CD4-positive, alpha-beta memory T cell (primary cell): ENCODE data around the gene PSG4. TPM values are rescaled to one million over a fixed set of nuclear protein-coding genes. Genes with fewer than 3 reads are reported as not detected.
A peak's percentile ranks its signal among the peaks of the same experiment; 100 is the strongest.
"Not testable (repeated sequence)": the region's sequence is repeated elsewhere in the genome, so short reads cannot be mapped to it uniquely, and the experiment has no call there.

Source experiments
- CTCF ChIA-PET: fragments of 350-600 bp; sonication (Branson Sonifier 250); formaldehyde crosslinking; loops from one replicate; lab custom pipeline; 2021; ENCODE audit warnings: inconsistent platforms; ENCODE audit not compliant: partially characterized antibody; lab: Charles Lee
- POLR2A ChIA-PET: fragments of 350-600 bp; sonication (Branson Sonifier 250); formaldehyde crosslinking; loops from one replicate; lab custom pipeline; 2021; ENCODE audit not compliant: partially characterized antibody; lab: Charles Lee
- DNase-seq, 5 donors: peaks; one replicate each; pipeline versions ENCODE4 v3.0.0 to v3.0.0-alpha.2; 2020 to 2022; ENCODE audit warnings: mixed read lengths in 1 of 5
- H3K27ac ChIP-seq: one replicate; pipeline ENCODE4 v1.7.0; 2013; ENCODE audit warnings: low read depth, low read length
- H3K27me3 ChIP-seq: 2 replicates; pipeline ENCODE4 v1.7.0; 2013; ENCODE audit warnings: mild to moderate bottlenecking, low read length, moderate library complexity; ENCODE audit not compliant: insufficient read depth
- H3K36me3 ChIP-seq: 2 replicates; pipeline ENCODE4 v1.7.0; 2013; ENCODE audit warnings: mild to moderate bottlenecking, low read length, moderate library complexity; ENCODE audit not compliant: insufficient read depth
- H3K4me1 ChIP-seq: 2 replicates; pipeline ENCODE4 v1.7.0; 2013; ENCODE audit warnings: mild to moderate bottlenecking, low read length, moderate library complexity; ENCODE audit not compliant: insufficient read depth
- H3K4me3 ChIP-seq, 2 donors: one replicate each; pipeline ENCODE4 v1.7.0; 2013; ENCODE audit warnings: low read length in 2 of 2, mild to moderate bottlenecking in 1 of 2
- H3K9me3 ChIP-seq, 2 donors: one replicate each; pipeline ENCODE4 v1.7.0; 2013; ENCODE audit warnings: low read length in 2 of 2, control low read depth in 1 of 2; ENCODE audit not compliant: control insufficient read depth in 1 of 2
- H3K27ac Mint-ChIP-seq, 7 donors: one replicate each; pipeline ENCODE4 v1.8.0; 2020 to 2021; ENCODE audit warnings: mixed read lengths in 7 of 7, mild to moderate bottlenecking in 6 of 7, inconsistent platforms in 3 of 7, moderate library complexity in 3 of 7
- H3K27me3 Mint-ChIP-seq, 2 donors: one replicate each; pipeline ENCODE4 v1.8.0; 2020 to 2021; ENCODE audit warnings: mixed read lengths in 2 of 2
- H3K36me3 Mint-ChIP-seq, 2 donors: one replicate each; pipeline ENCODE4 v1.8.0; 2020 to 2021; ENCODE audit warnings: mixed read lengths in 2 of 2, inconsistent platforms in 1 of 2, mild to moderate bottlenecking in 1 of 2
- H3K4me1 Mint-ChIP-seq, 4 donors: one replicate each; pipeline ENCODE4 v1.8.0; 2020 to 2021; ENCODE audit warnings: mixed read lengths in 4 of 4, mild to moderate bottlenecking in 1 of 4
- H3K4me3 Mint-ChIP-seq, 8 donors: one replicate each; pipeline ENCODE4 v1.8.0; 2020 to 2021; ENCODE audit warnings: mixed read lengths in 8 of 8, mild to moderate bottlenecking in 7 of 8, moderate library complexity in 6 of 8, inconsistent platforms in 3 of 8
- H3K9me3 Mint-ChIP-seq, 8 donors: one replicate each; pipeline ENCODE4 v1.8.0; 2020 to 2021; ENCODE audit warnings: mixed read lengths in 8 of 8, mild to moderate bottlenecking in 5 of 8, inconsistent platforms in 3 of 8, moderate library complexity in 1 of 8
- intact Hi-C: fragments of 100-400 bp; cut with micrococcal nuclease; formaldehyde crosslinking; loops from one replicate; pipeline ENCODE4 v1.15.1; 2023
- polyA plus RNA-seq, 2 donors: library from polyadenylated mRNA; unstranded; fragments of 300-500 nt; fragmentation: Illumina TruSeq; gene quantifications; one replicate each; pipeline ENCODE4 v1.2.3, GENCODE V29; 2021
- total RNA-seq, 2 experiments: library from RNA; stranded (reverse); gene quantifications; one replicate each; pipeline ENCODE4 v1.2.3, GENCODE V29; 2021

Gene PSG4
- total and polyA plus RNA-seq, 4 experiments from 2014 or later, result not detected

DNA sequence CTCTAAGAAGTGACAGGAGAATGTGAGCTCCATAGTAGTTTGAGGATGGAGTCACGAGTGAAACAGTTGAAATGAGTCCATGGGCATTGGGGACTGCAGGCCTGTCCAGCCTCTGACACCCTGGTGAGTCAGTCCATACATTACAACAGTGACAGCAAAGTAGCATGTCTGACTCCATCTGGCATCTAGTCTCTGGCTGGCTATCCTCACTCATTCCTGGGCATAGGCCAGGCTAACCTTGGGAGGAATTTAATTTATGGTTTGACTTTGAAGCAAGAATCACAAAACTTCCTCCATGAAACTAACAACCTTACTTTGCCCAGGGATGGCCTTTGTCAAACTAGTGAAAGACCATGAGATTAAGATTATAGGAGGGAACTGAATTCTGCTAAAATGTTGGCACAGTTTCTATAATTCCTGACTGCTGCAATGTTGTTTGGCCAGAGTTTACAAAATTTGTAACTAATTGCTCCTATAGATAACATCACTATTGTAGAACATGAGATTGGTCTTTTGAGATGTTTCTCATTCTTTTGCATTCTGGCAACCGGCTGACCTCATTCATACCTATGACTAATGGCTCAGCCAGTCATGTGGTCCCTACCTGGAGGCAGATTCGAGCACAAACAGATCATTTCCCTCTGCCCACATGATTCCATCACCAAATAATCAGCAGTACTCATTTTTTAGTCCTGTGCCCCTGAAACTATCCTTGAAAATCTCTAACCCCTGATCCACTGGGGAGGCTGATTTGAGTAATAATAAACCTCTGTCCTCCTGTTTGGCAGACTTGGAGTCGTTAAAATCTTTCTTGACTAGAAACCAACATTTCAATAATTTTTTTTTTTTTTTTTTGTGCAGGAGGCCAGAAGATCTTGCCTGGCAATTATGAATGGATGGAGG is 23.3 kb downstream of the PSG4 start:
- H3K4me1 Mint-ChIP-seq, H3K27ac Mint-ChIP-seq, DNase-seq, H3K4me1 ChIP-seq, H3K27me3 ChIP-seq, H3K27ac ChIP-seq, H3K36me3 Mint-ChIP-seq, H3K4me3 Mint-ChIP-seq, CTCF ChIA-PET, H3K36me3 ChIP-seq, H3K4me3 ChIP-seq, intact Hi-C loops, H3K9me3 Mint-ChIP-seq, H3K9me3 ChIP-seq, POLR2A ChIA-PET: not testable (repeated sequence)
- peaks cover 2 to 15% of the 10 kb centered on the region in 2 donors for H3K27me3 Mint-ChIP-seq

DNA sequence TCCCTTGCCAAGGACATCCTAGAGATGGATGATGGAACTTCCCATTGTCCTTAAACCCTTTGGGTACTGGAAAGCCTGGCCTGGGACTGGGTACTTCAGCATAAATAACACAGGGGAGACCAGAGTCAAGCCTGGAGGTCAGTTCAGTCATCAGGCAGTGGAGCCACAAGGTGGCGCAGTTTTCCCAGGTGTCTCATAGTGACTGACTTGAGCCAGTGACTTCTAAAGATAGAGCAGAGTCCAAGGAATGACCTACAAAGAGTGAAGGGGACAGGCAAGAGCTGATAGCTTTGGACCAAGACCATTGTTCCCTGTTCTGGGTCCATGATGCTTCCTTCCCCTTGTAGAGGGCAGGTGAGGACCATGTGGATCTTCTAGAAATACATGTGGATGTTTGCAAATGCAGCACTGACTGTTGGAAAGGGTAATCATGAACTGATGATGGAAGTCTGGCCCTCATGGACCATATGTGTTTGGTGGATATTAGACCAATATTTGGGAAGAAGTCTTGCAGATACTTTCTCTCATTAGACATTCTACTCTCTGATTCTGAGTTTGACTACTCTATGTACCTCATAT is 25.8 kb downstream of the PSG4 start:
- H3K27me3 ChIP-seq, CTCF ChIA-PET, intact Hi-C loops, H3K9me3 Mint-ChIP-seq, H3K36me3 Mint-ChIP-seq, DNase-seq, H3K4me3 ChIP-seq, H3K4me1 ChIP-seq, H3K27me3 Mint-ChIP-seq, H3K27ac ChIP-seq, POLR2A ChIA-PET, H3K36me3 ChIP-seq, H3K9me3 ChIP-seq, H3K4me3 Mint-ChIP-seq, H3K4me1 Mint-ChIP-seq: not testable (repeated sequence)
- peak overlapping the region in 1 of 7 donors; percentile 7 for H3K27ac Mint-ChIP-seq

- H3K27ac ChIP-seq, H3K4me1 Mint-ChIP-seq, DNase-seq, H3K9me3 ChIP-seq, H3K4me3 Mint-ChIP-seq, H3K27me3 ChIP-seq, H3K27me3 Mint-ChIP-seq, H3K36me3 ChIP-seq, POLR2A ChIA-PET, intact Hi-C loops, H3K4me3 ChIP-seq, CTCF ChIA-PET, H3K4me1 ChIP-seq, H3K36me3 Mint-ChIP-seq, H3K27ac Mint-ChIP-seq, H3K9me3 Mint-ChIP-seq: not testable (repeated sequence)
Measured at GRCh38 chr19:43178577-43178976, 26.9 kb downstream of the PSG4 start.

DNA sequence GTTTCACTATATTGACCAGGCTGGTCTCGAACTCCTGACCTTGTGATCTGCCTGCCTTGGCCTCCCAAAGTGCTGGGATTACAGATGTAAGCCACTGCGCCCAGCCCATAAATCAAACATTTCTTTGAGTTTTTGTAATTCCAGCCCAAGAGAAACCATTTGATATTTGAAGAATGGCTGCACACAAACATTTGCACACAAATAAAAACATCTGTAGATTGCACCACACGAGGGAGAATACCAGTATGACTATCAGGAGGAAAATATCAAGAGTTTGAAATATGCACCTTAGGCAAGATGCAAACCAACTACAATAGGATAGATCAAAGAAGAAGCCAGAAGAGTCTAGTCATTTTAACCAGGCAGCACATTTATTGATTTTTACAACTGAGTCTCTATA is 39.5 kb downstream of the PSG4 start:
- DNase-seq, H3K27ac Mint-ChIP-seq, H3K27me3 ChIP-seq, H3K4me3 Mint-ChIP-seq, H3K9me3 ChIP-seq, H3K4me1 ChIP-seq, intact Hi-C loops, POLR2A ChIA-PET, H3K27ac ChIP-seq, CTCF ChIA-PET, H3K36me3 ChIP-seq, H3K36me3 Mint-ChIP-seq, H3K4me3 ChIP-seq, H3K4me1 Mint-ChIP-seq, H3K9me3 Mint-ChIP-seq: not testable (repeated sequence)
- peaks cover 19 to 29% of the 10 kb centered on the region in 2 donors for H3K27me3 Mint-ChIP-seq

- H3K4me1 Mint-ChIP-seq, H3K4me3 ChIP-seq, H3K27ac ChIP-seq, CTCF ChIA-PET, H3K4me3 Mint-ChIP-seq, POLR2A ChIA-PET, H3K36me3 Mint-ChIP-seq, H3K27me3 ChIP-seq, intact Hi-C loops, H3K9me3 ChIP-seq, H3K36me3 ChIP-seq, H3K27ac Mint-ChIP-seq, H3K4me1 ChIP-seq, DNase-seq: not testable (repeated sequence)
- Mint-ChIP-seq H3K27me3 (peaks cover 12 to 16% of the 10 kb centered on the region in 2 donors), H3K9me3 (peaks cover 0 to 10% (median 0%) of the 10 kb centered on the region in 8 donors)
Measured at GRCh38 chr19:43163135-43163534, 42.3 kb downstream of the PSG4 start.

GRCh38 chr19:43162261-43162660 is 43.2 kb downstream of the PSG4 start:
- H3K4me3 Mint-ChIP-seq, H3K27ac Mint-ChIP-seq, H3K4me1 ChIP-seq, H3K9me3 ChIP-seq, intact Hi-C loops, DNase-seq, CTCF ChIA-PET, H3K4me3 ChIP-seq, H3K36me3 Mint-ChIP-seq, H3K27ac ChIP-seq, H3K27me3 ChIP-seq, H3K4me1 Mint-ChIP-seq, POLR2A ChIA-PET, H3K36me3 ChIP-seq: not testable (repeated sequence)
- H3K9me3 Mint-ChIP-seq, result peaks cover 0 to 10% (median 0%) of the 10 kb centered on the region in 8 donors
- peaks cover 12 to 16% of the 10 kb centered on the region in 2 donors for H3K27me3 Mint-ChIP-seq

DNA sequence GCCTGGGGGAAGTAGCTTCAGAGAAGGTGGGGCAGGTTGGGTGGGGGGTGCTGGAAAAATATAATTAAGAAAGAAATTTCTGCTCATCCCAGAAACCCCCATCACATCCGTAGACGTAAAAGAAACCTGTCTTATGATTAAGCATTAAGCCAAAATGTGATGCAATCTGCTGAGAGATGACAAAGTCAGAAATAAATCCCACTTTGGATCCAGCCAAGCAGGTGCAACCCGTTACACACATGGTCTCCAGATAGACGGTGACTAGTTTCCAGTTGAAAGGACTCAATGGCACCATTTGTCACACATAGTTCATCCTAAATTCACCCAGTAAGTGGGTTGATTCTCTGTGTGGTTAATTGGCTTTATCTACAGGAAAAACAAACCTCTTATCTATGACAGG is 53.2 kb downstream of the PSG4 start:
- no peaks in the 10 kb centered on the region for H3K36me3 ChIP-seq
- H3K4me3 ChIP-seq, result no peak overlapping the region
- H3K4me1 ChIP-seq, result no peaks in the 10 kb centered on the region
- no peaks in the 10 kb centered on the region for H3K27me3 ChIP-seq
- no peak overlapping the region for H3K27ac ChIP-seq
- intact Hi-C loops, result no loop called here
- no peak for DNase-seq
- Mint-ChIP-seq H3K36me3 (no peaks in the 10 kb centered on the region), H3K4me1 (no peaks in the 10 kb centered on the region), H3K4me3 (no peak overlapping the region), H3K27ac (no peak overlapping the region), H3K9me3 (peaks cover 0 to 24% (median 8%) of the 10 kb centered on the region in 8 donors), H3K27me3 (peaks cover 7% of the 10 kb centered on the region in 2 donors)
- no peaks in the 10 kb centered on the region for H3K9me3 ChIP-seq
- ChIA-PET POLR2A (no interaction called here), CTCF (no interaction called here)
